GM12878 (cell line): ENCODE results near the gene IL1RAP.

Experiments used
- CTCF ChIP-seq, 3 experiments: IDR thresholded peaks in 2 of 3; conservative IDR thresholded peaks in 1 of 3; 2 replicates each; pipeline ENCODE4 v1.5.1; 2011; ENCODE audit warnings: low read depth in 3 of 3, low read length in 3 of 3, mild to moderate bottlenecking in 3 of 3, control low read depth in 2 of 3, moderate library complexity in 2 of 3, inconsistent platforms in 1 of 3, mixed read lengths in 1 of 3; ENCODE audit not compliant: control insufficient read depth in 2 of 3, insufficient read depth in 1 of 3; ENCODE audit errors: extremely low read depth in 1 of 3
- MAX ChIP-seq: IDR thresholded peaks from 2 replicates; pipeline ENCODE4 v1.6.1; 2012; ENCODE audit warnings: low read depth, low read length, improper control_type of control experiment
- MTA2 ChIP-seq: fragments of 450-650 bp; IDR thresholded peaks from 2 replicates; pipeline ENCODE4 v1.6.1; 2016; ENCODE audit warnings: low read depth, mild to moderate bottlenecking, moderate library complexity
- NR2C2 ChIP-seq: IDR thresholded peaks from 2 replicates; pipeline ENCODE4 v1.6.1; 2011; ENCODE audit warnings: borderline replicate concordance, low read depth; ENCODE audit not compliant: control insufficient read depth, insufficient read length
- POLR2A ChIP-seq: IDR thresholded peaks from 2 replicates; pipeline ENCODE4 v1.6.1; 2011; ENCODE audit warnings: low read depth, mild to moderate bottlenecking, low read length
- SUPT20H ChIP-seq: IDR thresholded peaks from 2 replicates; pipeline ENCODE4 v1.6.1; 2011; ENCODE audit warnings: low read depth, mild to moderate bottlenecking, low read length, moderate library complexity, borderline replicate concordance; ENCODE audit not compliant: control insufficient read depth

- TF ChIP-seq CTCF (IDR thresholded peaks at IDR 0.05 in 2 of 3, conservative IDR thresholded peaks at IDR 0.05 in 1 of 3; ENCODE audit: control insufficient read depth in 2 of 3, extremely low read depth in 1 of 3, insufficient read depth in 1 of 3, low read depth in 3 of 3, low read length in 3 of 3) (no peak), NR2C2 (no peak), MTA2 (no peak), POLR2A (no peak), MAX (no peak), SUPT20H (no peak)
These were observed 46.4 kb downstream of the IL1RAP start for GRCh38 chr3:190560013-190560895.
